ENCODE measurements around the gene PTAFR.

- TF ChIP-seq, protein P1, sequence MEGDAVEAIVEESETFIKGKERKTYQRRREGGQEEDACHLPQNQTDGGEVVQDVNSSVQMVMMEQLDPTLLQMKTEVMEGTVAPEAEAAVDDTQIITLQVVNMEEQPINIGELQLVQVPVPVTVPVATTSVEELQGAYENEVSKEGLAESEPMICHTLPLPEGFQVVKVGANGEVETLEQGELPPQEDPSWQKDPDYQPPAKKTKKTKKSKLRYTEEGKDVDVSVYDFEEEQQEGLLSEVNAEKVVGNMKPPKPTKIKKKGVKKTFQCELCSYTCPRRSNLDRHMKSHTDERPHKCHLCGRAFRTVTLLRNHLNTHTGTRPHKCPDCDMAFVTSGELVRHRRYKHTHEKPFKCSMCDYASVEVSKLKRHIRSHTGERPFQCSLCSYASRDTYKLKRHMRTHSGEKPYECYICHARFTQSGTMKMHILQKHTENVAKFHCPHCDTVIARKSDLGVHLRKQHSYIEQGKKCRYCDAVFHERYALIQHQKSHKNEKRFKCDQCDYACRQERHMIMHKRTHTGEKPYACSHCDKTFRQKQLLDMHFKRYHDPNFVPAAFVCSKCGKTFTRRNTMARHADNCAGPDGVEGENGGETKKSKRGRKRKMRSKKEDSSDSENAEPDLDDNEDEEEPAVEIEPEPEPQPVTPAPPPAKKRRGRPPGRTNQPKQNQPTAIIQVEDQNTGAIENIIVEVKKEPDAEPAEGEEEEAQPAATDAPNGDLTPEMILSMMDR (IDR thresholded peaks at IDR 0.05) = no peak
- TF ChIP-seq EZH2 (IDR thresholded peaks at IDR 0.05; ENCODE audit: borderline replicate concordance, insufficient read depth, low read depth, low read length, poor library complexity, severe bottlenecking) = no peak
Observed at GRCh38 chr1:28154078-28154594, 22.4 kb downstream of the PTAFR start.

Measured in B cell (primary cell).